Measurements from ENCODE around the gene TBC1D5.

TBC1D5 gene

DNA sequence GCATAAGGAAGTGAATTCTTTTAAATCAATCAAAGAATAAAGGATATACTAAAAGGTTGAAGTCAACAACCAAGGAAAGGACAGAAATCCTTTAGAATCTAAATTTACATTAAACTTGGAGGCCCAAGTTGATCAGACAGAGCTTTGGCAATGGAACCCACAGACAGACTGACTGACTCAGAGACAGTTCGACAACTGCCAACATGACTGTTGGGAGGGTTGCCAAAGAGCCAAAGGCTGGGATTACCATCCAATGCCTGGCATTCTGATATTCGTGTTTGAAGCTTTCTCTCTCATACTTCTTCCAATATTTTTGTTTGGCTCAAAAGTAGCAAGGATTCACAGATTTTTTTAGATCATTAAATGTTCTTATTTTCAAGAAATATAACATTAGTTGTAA, 451.5 kb downstream of the TBC1D5 start:
- no peak for DNase-seq (ENCODE audit: low spot score)

DNA sequence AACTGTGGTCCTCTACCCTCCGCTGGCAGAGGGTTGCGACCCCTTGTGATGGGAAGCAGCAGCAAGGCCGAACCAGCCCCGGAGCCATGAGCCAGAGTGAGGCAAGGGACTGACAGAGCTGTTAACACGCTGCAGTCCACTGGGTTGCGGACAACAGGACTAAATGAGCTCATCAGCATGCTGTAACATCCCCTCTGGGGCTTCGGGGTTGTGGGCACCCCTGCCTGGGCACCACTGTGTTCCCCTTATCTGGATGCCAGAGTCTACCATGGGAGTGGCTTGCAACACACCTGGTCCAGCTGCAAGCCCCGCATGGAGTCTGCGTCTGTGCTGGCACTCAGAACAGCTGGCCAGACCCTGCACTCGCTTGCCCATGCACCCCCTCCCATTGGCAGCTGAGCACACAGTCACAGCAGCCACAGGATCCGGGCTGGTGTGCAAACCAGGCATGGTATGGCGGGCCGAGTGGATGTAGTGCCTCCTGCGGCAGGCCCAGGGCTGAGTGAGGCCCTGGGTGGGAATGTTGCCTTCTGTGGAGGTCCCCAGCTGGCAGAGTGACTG, 453.5 kb downstream of the TBC1D5 start:
- DNase-seq (ENCODE audit: low spot score): no peak

GRCh38 chr3:17287006-17287689, 455.3 kb downstream of the TBC1D5 start:
- no peak for DNase-seq (ENCODE audit: low spot score)

GRCh38 chr3:17278006-17278405, 464.4 kb downstream of the TBC1D5 start:
- DNase-seq (ENCODE audit: low spot score): no peak

GRCh38 chr3:17266846-17267245, 475.6 kb downstream of the TBC1D5 start:
- no peak for DNase-seq (ENCODE audit: low spot score)

GRCh38 chr3:17261627-17262369, 480.6 kb downstream of the TBC1D5 start:
- no peak for DNase-seq (ENCODE audit: low spot score)

- no peak for DNase-seq (ENCODE audit: low spot score)
These were observed 482.2 kb downstream of the TBC1D5 start for GRCh38 chr3:17260257-17260656.

DNA sequence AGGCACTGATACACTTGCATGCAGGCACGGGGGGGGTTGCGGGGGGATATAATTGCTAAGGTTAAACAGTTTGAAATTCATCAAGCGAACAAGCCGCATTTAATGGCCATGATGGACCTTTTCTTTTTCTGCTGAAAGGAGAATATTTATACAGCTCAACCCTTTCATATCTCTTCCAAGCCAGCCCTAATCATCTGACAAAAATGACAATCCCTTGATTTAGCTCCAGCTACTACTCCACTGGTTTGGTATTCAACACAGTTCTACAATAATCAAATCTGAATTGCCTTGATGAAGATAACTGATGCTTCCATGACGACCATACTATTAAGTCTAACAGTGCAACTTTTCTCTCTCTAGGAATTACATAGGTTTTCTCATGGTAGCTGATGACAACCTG, 482.7 kb downstream of the TBC1D5 start:
- no peak for DNase-seq (ENCODE audit: low spot score)

GRCh38 chr3:17258823-17259436, 483.5 kb downstream of the TBC1D5 start:
- DNase-seq (ENCODE audit: low spot score): peak; percentile 6

GRCh38 chr3:17257269-17257668, 485.2 kb downstream of the TBC1D5 start:
- no peak for DNase-seq (ENCODE audit: low spot score)

DNA sequence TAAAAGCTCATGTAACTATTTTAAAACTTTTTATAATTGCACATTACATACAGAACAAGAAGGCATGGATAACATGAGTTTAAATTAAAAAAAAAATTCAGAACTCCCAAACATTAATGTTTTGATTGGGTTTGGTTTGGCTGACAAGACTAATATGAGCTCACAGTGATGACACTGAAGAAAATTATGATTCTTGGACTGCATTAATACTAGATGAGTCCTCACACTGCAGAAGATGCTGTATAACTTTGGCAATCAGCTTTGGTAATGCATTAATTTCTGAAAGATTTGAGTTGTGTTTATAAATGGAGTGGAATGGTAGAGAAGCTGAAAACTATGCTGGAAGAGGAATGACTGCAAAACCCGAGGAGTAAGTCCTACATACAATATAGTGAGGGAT, 498.8 kb downstream of the TBC1D5 start:
- DNase-seq (ENCODE audit: low spot score): no peak

GRCh38 chr3:17239417-17239816, 503.0 kb downstream of the TBC1D5 start:
- no peak for DNase-seq (ENCODE audit: low spot score)

DNA sequence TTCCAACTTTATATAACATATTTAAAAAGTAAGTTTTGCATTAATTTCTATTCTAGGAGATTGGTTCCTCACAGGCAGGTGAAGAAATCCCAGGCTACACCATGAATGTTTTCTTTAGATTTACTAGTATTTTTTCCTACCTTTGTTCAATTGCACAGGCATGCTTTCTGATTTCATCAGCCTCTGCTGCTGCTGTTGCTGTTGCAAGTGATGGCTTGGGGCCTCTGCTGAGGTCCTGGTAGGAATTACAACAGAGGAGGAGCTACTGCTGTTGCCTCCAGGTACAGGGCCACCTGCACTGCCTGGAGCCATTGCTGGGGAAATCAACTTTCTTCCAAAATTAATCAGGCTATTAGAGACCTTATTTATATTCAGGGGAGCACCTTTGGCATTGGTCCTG, 504.4 kb downstream of the TBC1D5 start:
- no peak for DNase-seq (ENCODE audit: low spot score)

DNA sequence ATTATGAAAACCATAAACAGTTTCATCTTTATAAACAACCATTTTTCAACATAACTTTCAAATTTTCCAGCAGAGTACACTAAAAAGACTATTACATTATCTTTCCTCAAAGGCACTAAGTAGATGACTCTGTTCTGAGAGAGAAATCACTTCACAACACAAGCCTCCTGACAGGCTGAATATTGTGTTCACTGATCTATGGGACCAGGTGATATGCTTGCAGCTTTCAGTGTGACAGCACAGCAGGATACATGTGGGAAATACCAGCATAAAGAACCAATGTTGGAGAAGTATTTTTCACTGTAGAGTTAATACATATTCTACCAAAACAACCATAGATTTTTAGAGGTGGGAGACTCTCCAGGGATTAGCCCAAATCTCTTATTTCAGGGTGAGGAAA, 507.1 kb downstream of the TBC1D5 start:
- DNase-seq (ENCODE audit: low spot score): no peak

DNA sequence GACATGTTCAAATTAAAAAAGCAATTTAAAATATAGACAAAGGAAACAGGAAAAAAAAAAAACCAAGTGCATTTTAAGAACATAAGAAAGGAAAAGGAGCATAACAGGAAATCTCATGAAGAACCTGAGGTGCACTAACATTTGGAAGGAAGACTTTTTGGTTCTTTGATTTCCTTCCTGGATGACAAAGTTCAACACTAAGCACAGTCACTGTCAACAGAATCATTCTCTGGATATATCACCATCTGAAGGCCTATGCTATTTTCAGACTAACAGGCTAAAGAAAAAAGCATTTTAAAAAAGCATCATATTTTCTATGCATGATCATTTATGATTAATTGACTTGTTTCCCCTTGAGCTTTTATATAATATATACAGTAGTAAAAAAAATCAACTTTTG, 508.0 kb downstream of the TBC1D5 start:
- DNase-seq (ENCODE audit: low spot score): no peak

DNA sequence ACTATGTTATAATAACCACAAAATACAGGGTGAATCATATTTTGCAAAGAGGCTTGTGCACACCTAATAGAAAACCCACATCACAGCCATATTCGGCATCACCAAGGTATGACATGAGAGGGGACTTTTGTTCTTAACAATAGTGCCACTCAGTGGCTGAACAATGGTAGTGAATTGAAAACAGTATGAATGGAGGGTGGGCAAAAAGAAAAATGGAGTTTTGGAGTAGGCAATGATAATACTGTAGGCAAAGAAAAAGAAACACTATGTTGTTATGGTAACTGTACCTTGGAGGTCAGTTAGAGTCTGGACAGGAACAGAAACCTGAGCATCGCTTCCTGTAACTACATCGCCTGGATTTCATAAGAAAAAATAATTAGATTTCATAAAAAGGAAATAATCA, 509.0 kb downstream of the TBC1D5 start:
- DNase-seq (ENCODE audit: low spot score): peak; percentile 3

- no peak for DNase-seq (ENCODE audit: low spot score)
These were observed 510.0 kb downstream of the TBC1D5 start for GRCh38 chr3:17232442-17232841.

GRCh38 chr3:17231537-17232261, 510.7 kb downstream of the TBC1D5 start:
- no peak for DNase-seq (ENCODE audit: low spot score)

GRCh38 chr3:17227472-17227871, 515.0 kb downstream of the TBC1D5 start:
- no peak for DNase-seq (ENCODE audit: low spot score)

GRCh38 chr3:17221529-17221928, 520.9 kb downstream of the TBC1D5 start:
- DNase-seq (ENCODE audit: low spot score): no peak

DNA sequence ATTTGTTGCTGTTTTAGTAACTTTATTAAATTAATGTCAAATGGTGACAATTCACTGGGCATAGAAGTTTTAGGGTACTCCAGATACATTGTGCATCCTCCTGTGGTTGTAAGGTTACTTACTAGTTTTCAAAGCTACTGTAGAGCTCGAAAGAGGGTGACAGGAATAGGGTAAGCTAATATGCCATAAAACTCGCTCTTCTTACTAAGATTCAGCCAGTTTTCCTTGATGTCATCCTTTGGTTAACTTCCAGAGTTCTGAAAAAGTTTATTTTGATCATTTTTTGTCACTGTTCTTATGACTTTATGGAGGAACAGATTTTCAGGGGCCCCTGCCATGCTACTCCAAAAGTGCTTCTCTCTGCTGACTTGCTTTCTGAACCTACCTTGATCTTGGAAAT, 522.8 kb downstream of the TBC1D5 start:
- no peak for DNase-seq (ENCODE audit: low spot score)

- DNase-seq (ENCODE audit: low spot score): no peak
These were observed 523.8 kb downstream of the TBC1D5 start for GRCh38 chr3:17218587-17218986.
